ENCODE results near the gene MAP3K4.

DNA sequence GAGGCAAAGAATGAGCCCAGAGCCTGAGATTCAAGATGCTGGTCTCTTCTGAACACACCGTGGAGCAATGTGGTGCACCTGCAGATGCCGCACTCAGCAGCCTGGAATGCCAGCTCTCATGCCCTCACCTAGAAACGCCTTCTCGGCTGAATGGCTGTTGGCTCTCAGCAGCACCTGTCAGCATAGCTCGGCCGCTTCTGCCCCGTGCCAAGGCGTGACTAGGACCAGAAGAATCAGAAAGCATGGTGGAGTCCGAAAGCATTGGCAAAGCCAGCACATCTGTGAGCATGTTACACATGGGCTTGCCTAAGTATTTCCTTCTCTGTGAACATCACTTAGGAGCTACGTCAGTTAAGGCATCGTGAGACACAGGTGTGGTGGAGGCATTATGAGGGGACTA lies 140.8 kb downstream of the MAP3K4 start:
- TF ChIP-seq, protein P1, sequence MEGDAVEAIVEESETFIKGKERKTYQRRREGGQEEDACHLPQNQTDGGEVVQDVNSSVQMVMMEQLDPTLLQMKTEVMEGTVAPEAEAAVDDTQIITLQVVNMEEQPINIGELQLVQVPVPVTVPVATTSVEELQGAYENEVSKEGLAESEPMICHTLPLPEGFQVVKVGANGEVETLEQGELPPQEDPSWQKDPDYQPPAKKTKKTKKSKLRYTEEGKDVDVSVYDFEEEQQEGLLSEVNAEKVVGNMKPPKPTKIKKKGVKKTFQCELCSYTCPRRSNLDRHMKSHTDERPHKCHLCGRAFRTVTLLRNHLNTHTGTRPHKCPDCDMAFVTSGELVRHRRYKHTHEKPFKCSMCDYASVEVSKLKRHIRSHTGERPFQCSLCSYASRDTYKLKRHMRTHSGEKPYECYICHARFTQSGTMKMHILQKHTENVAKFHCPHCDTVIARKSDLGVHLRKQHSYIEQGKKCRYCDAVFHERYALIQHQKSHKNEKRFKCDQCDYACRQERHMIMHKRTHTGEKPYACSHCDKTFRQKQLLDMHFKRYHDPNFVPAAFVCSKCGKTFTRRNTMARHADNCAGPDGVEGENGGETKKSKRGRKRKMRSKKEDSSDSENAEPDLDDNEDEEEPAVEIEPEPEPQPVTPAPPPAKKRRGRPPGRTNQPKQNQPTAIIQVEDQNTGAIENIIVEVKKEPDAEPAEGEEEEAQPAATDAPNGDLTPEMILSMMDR (IDR thresholded peaks at IDR 0.05): no peak
- TF ChIP-seq POLR2A (IDR thresholded peaks at IDR 0.05) (no peak), POLR2AphosphoS5 (IDR thresholded peaks at IDR 0.05) (no peak), EP300 (IDR thresholded peaks at IDR 0.05) (no peak)

Measured in stomach (tissue), 4 donors.